ENCODE data around the gene SYF2. TPM values are rescaled to one million over a fixed set of nuclear protein-coding genes. Genes with fewer than 3 reads are reported as not detected.

The SYF2 gene
- total and polyA plus RNA-seq, 2 donors (not counting 1 experiment from before 2014, with no cell fraction given) = 21.9 to 67.3 TPM

DNA sequence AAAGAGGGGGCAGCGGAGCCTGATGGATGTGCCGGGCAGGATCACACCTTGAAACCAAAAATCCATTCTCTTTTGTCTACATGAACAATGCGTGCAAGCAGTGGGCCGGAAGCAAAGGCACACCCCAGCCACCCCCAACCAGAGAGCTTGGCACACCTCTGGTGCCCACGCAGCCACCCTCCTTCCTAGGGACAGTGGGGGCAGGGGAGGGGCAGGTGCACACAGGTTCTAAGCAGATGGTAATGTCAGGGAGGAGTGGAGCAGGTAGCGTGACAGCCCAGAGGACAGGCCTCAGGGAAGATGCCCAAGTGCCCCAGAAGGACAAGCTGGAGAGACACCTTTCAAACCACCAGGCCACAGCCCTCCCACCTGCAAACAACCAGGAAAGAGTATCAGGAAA lies 36.5 kb downstream of the SYF2 start:
- Histone ChIP-seq H3K4me3 (ENCODE audit: control extremely low read depth in 1 of 5, extremely low read depth in 1 of 5, insufficient read depth in 1 of 5, low read depth in 2 of 5, low read length in 4 of 5) (no peak overlapping the region), H3K79me2 (ENCODE audit: control insufficient read depth, insufficient read depth, low read length) (no peaks in the 10 kb centered on the region), H3K9ac (ENCODE audit: low read length) (no peak overlapping the region), H4K20me1 (ENCODE audit: control insufficient read depth, insufficient read depth, low read length, poor library complexity, severe bottlenecking) (no peaks in the 10 kb centered on the region), H2AFZ (ENCODE audit: insufficient read depth, low read depth, low read length, poor library complexity, severe bottlenecking) (no peak overlapping the region), H3K36me3 (replicated peaks in 1 of 2; ENCODE audit: control extremely low read depth in 1 of 2, control insufficient read depth in 1 of 2, extremely low read depth in 1 of 2, insufficient read depth in 2 of 2, low read length in 1 of 2) (no peaks in the 10 kb centered on the region), H3K4me2 (replicated peaks; ENCODE audit: low read depth, low read length, poor library complexity, severe bottlenecking) (no peak overlapping the region), H3K4me1 (ENCODE audit: control insufficient read depth in 2 of 2, insufficient read depth in 2 of 2, low read length in 2 of 2) (peaks cover 9 to 11% of the 10 kb centered on the region in 2 donors), H3K9me3 (ENCODE audit: control extremely low read depth in 1 of 3, control insufficient read depth in 2 of 3, insufficient read depth in 1 of 3, low read length in 2 of 3) (no peaks in the 10 kb centered on the region), H3K27ac (ENCODE audit: low read length in 2 of 2) (no peak overlapping the region), H3K27me3 (replicated peaks in 1 of 4; ENCODE audit: control extremely low read depth in 1 of 4, control insufficient read depth in 3 of 4, insufficient read depth in 4 of 4, low read length in 3 of 4) (peaks cover 0 to 7% (median 0%) of the 10 kb centered on the region in 4 experiments)
- Mint-ChIP-seq H3K4me1 (peaks cover 15% of the 10 kb centered on the region), H3K27me3 (peaks cover 21% of the 10 kb centered on the region), H3K9me3 (ENCODE audit: insufficient read depth) (no peaks in the 10 kb centered on the region), H3K4me3 (no peak overlapping the region), H3K27ac (no peak overlapping the region)
- ChIA-PET CTCF (no interaction called here), POLR2A (no interaction called here)
- DNase-seq = no peak
- no peak for ATAC-seq (ENCODE audit: low read depth)
- intact Hi-C loops (cut with micrococcal nuclease) = no loop called here
- TF ChIP-seq, protein P1, sequence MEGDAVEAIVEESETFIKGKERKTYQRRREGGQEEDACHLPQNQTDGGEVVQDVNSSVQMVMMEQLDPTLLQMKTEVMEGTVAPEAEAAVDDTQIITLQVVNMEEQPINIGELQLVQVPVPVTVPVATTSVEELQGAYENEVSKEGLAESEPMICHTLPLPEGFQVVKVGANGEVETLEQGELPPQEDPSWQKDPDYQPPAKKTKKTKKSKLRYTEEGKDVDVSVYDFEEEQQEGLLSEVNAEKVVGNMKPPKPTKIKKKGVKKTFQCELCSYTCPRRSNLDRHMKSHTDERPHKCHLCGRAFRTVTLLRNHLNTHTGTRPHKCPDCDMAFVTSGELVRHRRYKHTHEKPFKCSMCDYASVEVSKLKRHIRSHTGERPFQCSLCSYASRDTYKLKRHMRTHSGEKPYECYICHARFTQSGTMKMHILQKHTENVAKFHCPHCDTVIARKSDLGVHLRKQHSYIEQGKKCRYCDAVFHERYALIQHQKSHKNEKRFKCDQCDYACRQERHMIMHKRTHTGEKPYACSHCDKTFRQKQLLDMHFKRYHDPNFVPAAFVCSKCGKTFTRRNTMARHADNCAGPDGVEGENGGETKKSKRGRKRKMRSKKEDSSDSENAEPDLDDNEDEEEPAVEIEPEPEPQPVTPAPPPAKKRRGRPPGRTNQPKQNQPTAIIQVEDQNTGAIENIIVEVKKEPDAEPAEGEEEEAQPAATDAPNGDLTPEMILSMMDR (IDR thresholded peaks at IDR 0.05) = no peak
- TF ChIP-seq EZH2 (IDR thresholded peaks at IDR 0.05; ENCODE audit: borderline replicate concordance, insufficient read depth, low read depth, low read length, poor library complexity, severe bottlenecking) = no peak
- WGBS (ENCODE audit: insufficient coverage) = 80% methylated on average over 2 of the region's 6 CpGs

DNA sequence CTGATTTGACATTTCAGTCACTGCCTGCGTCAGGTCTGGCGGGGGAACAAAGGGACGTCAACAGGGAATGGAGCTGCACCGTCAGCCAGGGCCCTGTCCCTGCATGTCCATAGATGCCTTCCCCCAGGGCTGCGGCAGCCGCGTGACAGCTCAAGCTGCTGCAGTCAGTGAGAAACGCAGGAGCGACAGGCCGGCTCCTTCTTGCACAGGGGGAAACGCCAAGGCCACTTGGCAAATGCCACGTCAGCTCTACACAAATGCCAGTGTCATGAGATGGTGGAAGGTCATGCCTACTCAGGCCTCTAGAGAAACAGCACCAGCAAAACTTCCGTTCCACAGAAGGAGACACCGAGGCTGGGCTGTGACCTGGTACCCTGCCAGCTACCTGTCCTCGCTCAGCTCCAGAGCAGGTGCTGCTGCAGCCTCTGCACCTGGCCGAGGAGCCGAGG lies 37.7 kb downstream of the SYF2 start:
- Histone ChIP-seq H3K4me2 (replicated peaks; ENCODE audit: low read depth, low read length, poor library complexity, severe bottlenecking) (no peak overlapping the region), H3K9me3 (ENCODE audit: control extremely low read depth in 1 of 3, control insufficient read depth in 2 of 3, insufficient read depth in 1 of 3, low read length in 2 of 3) (no peaks in the 10 kb centered on the region), H3K27ac (ENCODE audit: low read length in 2 of 2) (no peak overlapping the region), H3K79me2 (ENCODE audit: control insufficient read depth, insufficient read depth, low read length) (no peaks in the 10 kb centered on the region), H4K20me1 (ENCODE audit: control insufficient read depth, insufficient read depth, low read length, poor library complexity, severe bottlenecking) (no peaks in the 10 kb centered on the region), H3K4me3 (ENCODE audit: control extremely low read depth in 1 of 5, extremely low read depth in 1 of 5, insufficient read depth in 1 of 5, low read depth in 2 of 5, low read length in 4 of 5) (no peak overlapping the region), H3K27me3 (replicated peaks in 1 of 4; ENCODE audit: control extremely low read depth in 1 of 4, control insufficient read depth in 3 of 4, insufficient read depth in 4 of 4, low read length in 3 of 4) (peaks cover 0 to 3% (median 0%) of the 10 kb centered on the region in 4 experiments), H3K9ac (ENCODE audit: low read length) (no peak overlapping the region), H2AFZ (ENCODE audit: insufficient read depth, low read depth, low read length, poor library complexity, severe bottlenecking) (no peak overlapping the region), H3K36me3 (replicated peaks in 1 of 2; ENCODE audit: control extremely low read depth in 1 of 2, control insufficient read depth in 1 of 2, extremely low read depth in 1 of 2, insufficient read depth in 2 of 2, low read length in 1 of 2) (no peaks in the 10 kb centered on the region), H3K4me1 (ENCODE audit: control insufficient read depth in 2 of 2, insufficient read depth in 2 of 2, low read length in 2 of 2) (peaks cover 9 to 11% of the 10 kb centered on the region in 2 donors)
- WGBS (ENCODE audit: insufficient coverage) = 96% methylated on average over 17 of the region's 17 CpGs
- ATAC-seq (ENCODE audit: low read depth) (no peak), DNase-seq (no peak)
- CTCF ChIA-PET = interaction anchor here (1.7 kb wide), 1 partner anchor 10 kb away, joined by 9 read pairs; no protein-coding TSS in a partner anchor
- no peak for TF ChIP-seq EZH2 (IDR thresholded peaks at IDR 0.05; ENCODE audit: borderline replicate concordance, insufficient read depth, low read depth, low read length, poor library complexity, severe bottlenecking)
- TF ChIP-seq, protein P1 (IDR thresholded peaks at IDR 0.05) = no peak
- intact Hi-C loops (cut with micrococcal nuclease) = no loop called here
- H3K27ac Mint-ChIP-seq = no peak overlapping the region
- no peak overlapping the region for H3K4me3 Mint-ChIP-seq
- H3K27me3 Mint-ChIP-seq = peaks cover 20% of the 10 kb centered on the region
- H3K9me3 Mint-ChIP-seq (ENCODE audit: insufficient read depth) = no peaks in the 10 kb centered on the region
- peaks cover 15% of the 10 kb centered on the region for H3K4me1 Mint-ChIP-seq
- POLR2A ChIA-PET = no interaction called here
